Tibial nerve (tissue), 4 donors: ENCODE data around the gene CAMKK1. TPM values are rescaled to one million over a fixed set of nuclear protein-coding genes. Genes with fewer than 3 reads are reported as not detected.

ENCODE experiments used
- DNase-seq, 2 donors: peaks; one replicate each; pipeline ENCODE4 v3.0.0-alpha.2; 2019; ENCODE audit warnings: low spot score in 2 of 2
- H3K27ac ChIP-seq, 4 donors: fragments of 200-600 bp; sonication (generic) in 3 of 4; one replicate each; pipeline ENCODE4 v1.5.1; 2017 to 2019; ENCODE audit warnings: mild to moderate bottlenecking in 1 of 4
- H3K27me3 ChIP-seq, 2 donors: fragments of 200-600 bp; sonication (generic) in 1 of 2; one replicate each; pipeline versions ENCODE4 v1.5.1 to v1.6.0; 2017 to 2019
- H3K36me3 ChIP-seq, 3 donors: fragments of 200-600 bp; sonication (generic); one replicate each; pipeline ENCODE4 v1.5.1; 2018 to 2019
- H3K4me1 ChIP-seq, 4 donors: fragments of 200-600 bp; sonication (generic) in 3 of 4; one replicate each; pipeline ENCODE4 v1.5.1; 2017 to 2019
- H3K4me3 ChIP-seq, 4 donors: fragments of 200-600 bp; sonication (generic) in 3 of 4; one replicate each; pipeline ENCODE4 v1.5.1; 2017 to 2019; ENCODE audit warnings: mild to moderate bottlenecking in 1 of 4, moderate library complexity in 1 of 4
- H3K9me3 ChIP-seq, 4 donors: fragments of 200-600 bp; sonication (generic) in 3 of 4; one replicate each; pipeline ENCODE4 v1.5.1; 2017 to 2019
- CTCF ChIP-seq, 5 experiments: fragments of 200-600 bp in 3 of 5; fragments of 450-650 bp in 2 of 5; sonication (generic) in 3 of 5; IDR thresholded peaks; one replicate each; pipeline ENCODE4 v1.5.1; 2016 to 2019; ENCODE audit warnings: antibody characterized with exemption in 5 of 5, mild to moderate bottlenecking in 3 of 5, moderate library complexity in 2 of 5
- EP300 ChIP-seq, 2 donors: sonication (generic); formaldehyde crosslinking; IDR thresholded peaks; one replicate each; pipeline ENCODE4 v1.6.1; 2017; ENCODE audit warnings: antibody characterized with exemption in 2 of 2, mild to moderate bottlenecking in 1 of 2
- POLR2A ChIP-seq, 2 donors: fragments of 450-650 bp; IDR thresholded peaks; one replicate each; pipeline ENCODE4 v1.6.1; 2017; ENCODE audit warnings: antibody characterized with exemption in 2 of 2, mild to moderate bottlenecking in 2 of 2, moderate library complexity in 2 of 2
- WGBS, 2 donors: methylation state at CpG; one replicate each; pipeline ENCODE4 v1.1.5; 2018; 5-methylcytosine and 5-hydroxymethylcytosine counted together
- total RNA-seq, 4 donors: library from RNA; depleted of rRNA; stranded (reverse); fragments of >200 nt; gene quantifications; one replicate each; pipeline ENCODE4 v1.1.0, GENCODE V29; 2016

Gene CAMKK1
- total RNA-seq, 4 donors from 2014 or later, result 4.4 to 15.3 (median 7.3) TPM

DNA sequence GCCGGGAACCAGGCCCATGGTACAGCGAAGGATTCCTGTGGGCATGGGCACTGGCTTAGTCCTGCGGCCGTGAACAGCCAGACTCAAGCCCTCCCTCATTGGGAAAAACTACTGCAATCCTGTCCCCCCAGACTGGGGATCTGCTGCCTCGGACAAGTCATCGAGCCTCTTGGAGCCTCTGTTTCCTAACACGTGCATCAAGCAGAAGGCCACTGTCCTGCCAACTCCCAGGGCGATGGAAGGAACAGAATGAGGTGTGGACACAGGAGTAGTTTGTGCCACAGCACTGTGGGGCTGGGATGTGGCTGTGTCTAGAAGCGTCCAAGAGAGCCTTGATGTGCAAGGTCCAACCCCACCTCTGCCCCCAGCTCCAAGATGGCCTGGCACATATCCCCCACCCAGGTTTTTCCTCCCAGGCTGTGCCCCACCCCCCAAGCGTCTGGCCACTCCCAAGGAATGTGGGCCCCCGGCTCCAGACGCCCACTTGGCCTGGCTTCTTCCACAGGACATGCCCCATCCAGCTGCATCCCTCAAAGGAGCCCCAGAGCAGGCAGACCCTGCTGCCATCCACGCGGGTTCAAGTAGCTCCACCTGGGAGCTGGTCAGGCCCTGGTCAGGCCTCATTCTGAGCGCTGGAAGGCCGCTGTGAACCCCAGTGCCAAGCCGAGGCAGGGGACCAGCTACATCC, 3.4 kb downstream of the CAMKK1 start:
- no peak for TF ChIP-seq EP300 (IDR thresholded peaks at IDR 0.05)
- TF ChIP-seq POLR2A (IDR thresholded peaks at IDR 0.05), result no peak
- TF ChIP-seq CTCF (IDR thresholded peaks at IDR 0.05), result no peak
- peak overlapping the region; percentile 79 to 90 (median 80) for H3K27ac ChIP-seq
- no peak for DNase-seq
- peaks cover 0 to 85% (median 42%) of the 10 kb centered on the region in 4 donors for H3K4me1 ChIP-seq
- WGBS, 2 donors, result 78 to 81% methylated on average over 11 to 17 of the region's 17 CpGs
- no peaks in the 10 kb centered on the region for H3K27me3 ChIP-seq
- no peaks in the 10 kb centered on the region for H3K9me3 ChIP-seq
- H3K36me3 ChIP-seq, result peaks cover 0 to 9% (median 6%) of the 10 kb centered on the region in 3 donors
- H3K4me3 ChIP-seq, result no peak overlapping the region

DNA sequence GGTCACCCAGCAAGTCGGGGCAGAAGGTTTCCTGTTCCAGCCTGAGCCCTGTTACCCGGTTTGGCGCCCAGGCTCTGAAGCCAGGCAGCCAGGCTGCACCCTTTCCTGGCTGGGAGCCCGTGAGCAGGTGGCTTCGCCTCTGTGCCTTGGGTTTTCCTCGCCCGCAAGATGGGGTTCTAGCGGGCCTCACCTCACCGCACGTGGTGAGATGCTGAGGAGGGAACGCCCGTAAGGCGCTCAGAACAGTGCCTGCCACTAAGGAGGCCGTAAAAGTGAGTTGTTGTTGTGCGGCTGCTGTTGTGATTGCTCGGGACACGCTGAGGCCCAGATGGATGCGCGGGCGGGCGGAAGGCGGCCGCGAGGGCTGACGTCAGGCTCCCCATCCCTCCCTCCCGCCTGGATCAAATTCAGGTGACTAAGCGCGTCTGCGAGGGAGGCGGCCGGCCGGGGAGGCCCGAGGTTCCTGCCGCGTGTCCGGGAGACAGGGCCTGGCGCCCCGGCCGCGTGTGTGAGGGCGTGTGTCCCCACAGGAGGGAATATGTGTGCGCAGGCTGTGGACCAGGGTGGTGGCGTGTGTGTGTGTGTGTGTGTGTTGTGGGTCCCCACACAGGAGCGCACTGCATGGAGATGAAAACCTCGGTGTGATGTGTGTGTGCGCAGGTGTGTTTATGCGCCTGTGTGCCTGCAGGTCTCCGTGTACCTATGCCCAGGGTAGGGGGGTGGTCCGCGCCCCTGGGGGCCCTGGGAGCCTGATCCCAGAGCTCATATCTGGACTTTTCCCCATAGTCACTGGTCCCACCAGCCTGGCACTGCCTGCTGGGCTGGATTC, 4.3 kb downstream of the CAMKK1 start:
- Histone ChIP-seq H3K9me3 (no peaks in the 10 kb centered on the region), H3K27me3 (no peaks in the 10 kb centered on the region), H3K4me1 (peaks cover 0 to 76% (median 40%) of the 10 kb centered on the region in 4 donors), H3K36me3 (peaks cover 0 to 18% (median 6%) of the 10 kb centered on the region in 3 donors), H3K4me3 (no peak overlapping the region), H3K27ac (peak overlapping the region; percentile 79 to 90 (median 80))
- whole genome bisulfite sequencing, 2 donors, result 30 to 56% methylated on average over 43 to 48 of the region's 50 CpGs
- TF ChIP-seq POLR2A (IDR thresholded peaks at IDR 0.05) (peak in 1 of 2 donors; percentile 44), EP300 (IDR thresholded peaks at IDR 0.05) (peak; percentile 14 to 79), CTCF (IDR thresholded peaks at IDR 0.05) (peak in 1 of 5 experiments; percentile 14)
- DNase-seq, result peak; percentile 65 to 71

DNA sequence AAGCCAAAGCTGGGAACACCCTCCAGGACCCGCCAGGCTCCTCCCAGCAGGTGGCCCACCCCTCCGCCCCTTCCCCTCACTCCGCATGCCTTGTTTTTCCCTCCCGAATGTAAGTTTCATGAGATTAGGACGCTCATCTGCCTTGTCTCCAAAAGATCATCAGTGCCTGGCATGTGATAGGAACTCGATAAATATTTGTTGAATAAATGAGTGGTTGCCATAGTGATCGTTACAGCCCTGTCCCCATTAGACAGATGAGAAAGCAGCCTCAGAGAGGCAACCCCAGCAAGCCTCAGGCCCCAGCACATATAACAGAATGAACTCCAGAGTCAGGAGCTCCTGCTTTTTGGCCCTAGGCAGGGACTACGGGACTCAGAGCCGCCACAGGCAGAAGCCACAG, 5.0 kb downstream of the CAMKK1 start:
- no peak for TF ChIP-seq POLR2A (IDR thresholded peaks at IDR 0.05)
- no peak for TF ChIP-seq CTCF (IDR thresholded peaks at IDR 0.05)
- no peak for TF ChIP-seq EP300 (IDR thresholded peaks at IDR 0.05)
- Histone ChIP-seq H3K27me3 (no peaks in the 10 kb centered on the region), H3K4me3 (no peak overlapping the region), H3K9me3 (no peaks in the 10 kb centered on the region), H3K27ac (peak overlapping the region; percentile 79 to 83 (median 80)), H3K4me1 (peaks cover 0 to 71% (median 40%) of the 10 kb centered on the region in 4 donors), H3K36me3 (peaks cover 0 to 25% (median 6%) of the 10 kb centered on the region in 3 donors)
- WGBS, 2 donors, result 67 to 84% methylated on average over 9 of the region's 9 CpGs
- no peak for DNase-seq

- 72 to 78% methylated on average over 2 of the region's 2 CpGs for WGBS, 2 donors
- peaks cover 0 to 68% (median 38%) of the 10 kb centered on the region in 4 donors for H3K4me1 ChIP-seq
- TF ChIP-seq POLR2A (IDR thresholded peaks at IDR 0.05), result no peak
- TF ChIP-seq EP300 (IDR thresholded peaks at IDR 0.05), result no peak
- TF ChIP-seq CTCF (IDR thresholded peaks at IDR 0.05), result no peak
These were observed 5.5 kb downstream of the CAMKK1 start for GRCh38 chr17:3887394-3887793.

More at GRCh38 chr17:3887394-3887793, 5.5 kb downstream of the CAMKK1 start:
- no peak for DNase-seq
- Histone ChIP-seq H3K36me3 (peaks cover 0 to 28% (median 6%) of the 10 kb centered on the region in 3 donors), H3K27ac (peak overlapping the region; percentile 55 to 82 (median 68)), H3K9me3 (no peaks in the 10 kb centered on the region), H3K4me3 (no peak overlapping the region), H3K27me3 (no peaks in the 10 kb centered on the region)
